Umbilical cord (tissue), 2 donors: ENCODE results near the gene EIF2B2. TPM values are rescaled to one million over a fixed set of nuclear protein-coding genes. Genes with fewer than 3 reads are reported as not detected.

Source experiments
- DNase-seq: peaks from one replicate; pipeline ENCODE4 v3.0.0-alpha.2; 2015; ENCODE audit warnings: low spot score
- total RNA-seq: library from RNA; depleted of rRNA; stranded (reverse); fragments of >200 nt; gene quantifications from one replicate; pipeline ENCODE4 v1.2.3, GENCODE V29; 2014; ENCODE audit warnings: low replicate concordance; ENCODE audit not compliant: insufficient read depth

The EIF2B2 gene
- total RNA-seq, 1 donor from 2014 or later = 30.1 TPM

DNA sequence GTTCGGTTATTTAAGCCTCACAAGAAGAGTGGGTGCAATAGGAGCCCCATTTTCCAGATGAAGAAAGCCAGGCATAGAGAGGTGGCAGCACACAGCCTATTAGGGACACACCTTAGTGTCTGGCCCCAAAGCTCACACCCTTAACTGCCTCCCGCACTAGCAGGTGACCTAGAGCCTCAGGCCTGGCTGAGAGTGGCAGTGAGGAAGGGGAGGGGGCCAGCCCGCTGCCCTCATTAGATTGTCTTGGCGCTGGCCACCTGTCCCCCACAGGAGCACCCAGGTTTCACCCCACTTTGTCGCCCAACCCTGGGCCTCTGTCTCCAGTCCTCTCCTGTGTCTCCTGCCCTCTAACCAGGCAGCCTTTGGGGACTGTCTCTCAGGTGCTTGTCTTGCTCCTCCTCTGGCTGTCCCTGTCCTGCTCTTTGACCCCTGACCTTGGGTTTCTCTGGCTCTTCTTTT is 28.8 kb upstream of the EIF2B2 start:
- DNase-seq = no peak

DNA sequence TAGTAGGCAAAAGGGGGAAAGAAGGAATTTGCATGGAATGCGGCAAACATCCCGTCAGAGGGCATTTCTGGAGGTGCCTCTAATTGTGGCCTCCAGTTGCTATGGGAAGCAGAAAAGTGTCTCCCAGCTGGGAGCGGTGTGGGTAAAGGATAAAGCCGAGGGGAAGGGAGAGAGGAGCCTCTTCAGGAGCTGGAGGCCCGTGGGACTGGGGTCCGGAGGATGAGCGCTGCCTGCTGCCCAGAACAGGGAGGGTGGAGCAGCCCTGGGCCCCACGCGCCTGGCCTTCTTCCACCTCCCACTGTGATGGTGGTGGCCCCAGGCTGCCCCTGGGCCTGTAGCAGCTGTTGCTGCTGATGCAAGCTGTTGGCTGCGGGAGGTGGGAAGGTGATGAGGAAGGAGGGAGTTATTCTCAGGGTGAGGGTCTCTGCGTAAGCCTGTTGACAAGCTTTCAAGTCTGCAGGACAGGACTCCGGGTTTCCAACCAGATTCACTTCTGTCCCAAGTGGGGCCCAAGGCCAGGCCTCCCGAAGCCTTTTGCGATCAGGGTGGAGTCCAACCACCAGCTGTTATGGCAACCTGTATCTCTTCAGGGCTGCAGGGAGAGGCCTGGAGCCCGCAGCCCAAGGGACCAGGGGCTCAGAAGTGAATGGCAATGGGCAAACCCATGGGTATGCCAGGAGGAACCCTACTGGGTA is 28.2 kb upstream of the EIF2B2 start:
- DNase-seq = peak; percentile 48

DNA sequence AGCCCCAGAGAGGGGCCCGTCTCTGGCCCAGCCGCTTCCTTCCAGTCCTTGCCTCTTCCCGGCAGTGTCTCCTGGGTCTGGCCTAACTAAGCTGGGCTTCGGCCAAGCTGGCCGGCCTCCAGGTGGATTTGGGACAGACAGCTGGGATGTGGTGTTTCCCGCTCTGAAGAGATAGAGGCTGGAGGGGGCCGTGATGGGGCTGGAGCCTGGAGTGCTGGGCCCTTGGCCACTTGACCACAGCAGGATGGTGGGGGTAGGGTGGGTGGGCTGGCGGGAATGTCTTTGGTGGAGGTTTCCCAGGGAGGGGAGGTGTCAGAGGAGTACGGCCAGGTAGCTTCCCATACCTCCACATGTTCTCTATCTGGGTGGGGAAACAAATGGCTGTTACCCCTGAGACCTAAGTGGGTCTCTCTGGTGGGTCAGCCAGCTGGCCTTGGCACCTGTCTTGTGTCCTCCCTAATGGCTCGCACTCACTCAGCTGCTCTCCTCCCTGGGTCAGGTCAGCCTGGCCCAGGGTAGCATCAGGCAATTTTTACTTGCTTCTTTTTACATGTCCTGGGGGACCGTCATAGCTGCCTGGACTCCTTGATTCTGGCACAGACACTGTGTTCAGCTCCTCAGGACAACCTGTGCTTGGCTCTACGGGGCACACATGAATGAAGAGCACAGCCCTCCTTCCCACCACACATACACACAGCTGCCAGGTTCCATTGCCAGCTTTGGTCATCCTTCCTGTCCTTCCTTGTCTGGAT is 27.5 kb upstream of the EIF2B2 start:
- DNase-seq = peak; percentile 57

DNA sequence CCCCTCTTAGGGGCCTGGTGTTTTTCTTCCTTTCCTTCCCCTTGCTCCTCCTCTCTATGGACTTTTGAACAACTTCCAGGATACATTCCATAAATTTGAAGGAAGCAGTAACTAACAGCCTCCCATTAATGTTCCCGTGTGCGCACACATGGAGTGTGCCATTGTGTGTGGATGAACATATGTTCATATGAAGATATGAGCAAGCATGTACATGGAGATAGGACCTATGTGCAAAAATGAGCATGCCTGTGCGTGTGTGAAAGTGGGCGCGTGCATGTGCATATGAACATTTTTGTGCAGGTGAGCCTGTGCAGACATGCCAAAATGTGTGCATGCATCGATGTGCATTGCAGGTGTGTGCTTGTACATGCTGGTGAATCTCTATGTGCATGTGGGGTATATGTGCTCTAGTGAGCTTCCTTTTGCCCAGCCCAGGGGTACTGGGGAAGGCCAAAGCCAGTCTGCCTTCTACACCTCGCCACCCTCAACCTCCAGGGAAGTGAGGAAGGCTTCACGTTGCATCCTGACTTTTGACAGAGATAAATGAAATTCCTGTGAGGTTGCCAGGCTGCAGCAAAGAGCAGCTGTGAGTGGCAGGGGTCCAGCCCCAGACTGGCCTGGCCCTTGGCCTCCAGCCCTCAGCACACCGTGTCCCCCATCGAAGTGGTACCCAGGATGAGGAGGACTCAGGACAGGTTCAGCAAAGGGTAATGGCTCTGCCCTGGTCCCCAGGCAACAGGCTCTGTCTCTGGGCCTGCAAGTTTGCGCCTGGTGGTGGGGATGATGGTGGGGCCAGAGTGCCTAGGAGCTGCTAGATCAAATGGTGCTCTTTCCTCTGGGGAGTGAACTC is 26.2 kb upstream of the EIF2B2 start:
- no peak for DNase-seq

DNA sequence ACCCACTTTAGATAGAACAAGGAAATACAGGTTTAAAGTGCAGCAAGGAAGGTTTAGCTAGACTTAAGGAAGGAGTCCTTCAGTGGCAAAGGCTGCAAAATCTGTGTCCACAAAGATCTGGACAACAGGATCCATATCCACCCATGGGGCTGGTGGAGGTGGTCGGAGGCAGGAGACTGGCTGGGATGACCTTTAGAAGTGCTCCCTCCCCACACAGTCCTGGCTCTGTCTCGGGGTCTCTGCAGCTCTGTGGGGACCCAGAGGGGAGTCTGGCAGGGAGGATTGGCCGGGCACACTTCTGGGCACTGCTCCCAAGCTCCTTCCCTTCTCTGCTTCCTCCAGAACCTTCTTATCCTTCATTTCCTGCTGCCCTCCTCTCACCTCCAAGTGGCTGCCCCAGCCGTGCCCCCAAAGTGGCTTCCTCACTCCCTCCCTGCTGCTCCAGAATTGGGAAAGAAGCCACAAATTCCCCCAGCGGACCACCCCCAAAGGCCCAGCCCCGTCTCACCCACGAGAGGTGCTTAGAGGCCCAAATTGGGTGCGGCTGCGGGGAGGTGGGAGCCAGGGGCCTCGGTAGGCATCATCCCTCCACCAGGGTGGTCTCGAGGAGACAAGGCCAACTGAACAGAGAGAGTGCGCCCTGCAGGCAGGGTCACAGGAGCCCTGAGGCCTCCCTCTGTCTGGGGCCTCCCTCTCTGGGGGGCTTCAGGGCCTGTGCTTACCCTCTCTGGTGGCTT is 25.4 kb upstream of the EIF2B2 start:
- no peak for DNase-seq

DNA sequence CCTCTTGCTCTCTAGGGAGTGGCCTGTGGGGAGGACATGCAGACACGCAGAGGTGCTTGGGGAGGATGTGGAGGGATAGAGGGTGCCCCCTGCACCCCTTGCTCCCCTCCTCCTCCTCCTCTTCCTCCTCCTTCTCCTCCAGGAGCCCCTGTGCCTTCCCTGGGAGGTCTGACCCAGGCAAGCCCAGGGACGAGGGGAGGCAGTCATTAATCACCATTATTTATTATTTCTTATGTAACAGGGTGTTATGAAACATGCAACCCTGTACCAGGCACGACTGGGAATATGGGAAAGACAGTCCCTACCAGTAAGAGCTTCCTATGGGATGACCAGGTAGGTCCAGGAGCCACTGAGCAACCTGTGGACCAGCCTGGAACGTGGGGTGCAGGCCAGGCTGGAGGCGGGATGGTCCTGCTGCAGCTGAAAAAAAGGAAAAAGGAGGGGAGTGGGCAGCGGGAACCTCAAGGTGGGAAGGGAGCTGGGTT is 24.8 kb upstream of the EIF2B2 start:
- no peak for DNase-seq

DNA sequence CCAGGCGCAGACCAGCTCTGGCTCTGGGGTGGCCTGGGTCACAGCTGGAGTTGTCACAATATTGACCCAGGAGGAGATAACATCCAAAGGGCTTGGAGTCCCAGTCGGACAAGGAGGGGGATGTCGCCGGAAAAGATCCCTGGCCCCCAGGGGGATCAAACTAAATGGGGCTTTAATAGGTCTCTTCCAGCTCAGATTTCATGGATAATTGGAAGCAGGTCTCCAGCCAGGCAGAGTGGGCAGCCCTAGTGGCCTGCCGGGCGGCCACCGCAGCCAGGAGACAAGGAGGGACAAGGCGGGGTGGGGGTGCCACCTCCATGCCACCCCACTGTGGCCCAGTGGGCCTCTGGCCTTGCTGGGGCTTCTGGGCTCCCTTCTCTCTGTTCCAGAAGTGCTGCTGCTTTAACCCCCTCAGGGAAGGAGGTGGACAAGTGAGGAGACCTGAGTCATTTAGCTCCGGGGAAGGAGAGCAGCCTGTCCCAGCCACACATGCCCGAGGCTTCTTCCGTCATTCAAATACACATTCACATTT is 24.2 kb upstream of the EIF2B2 start:
- no peak for DNase-seq

DNA sequence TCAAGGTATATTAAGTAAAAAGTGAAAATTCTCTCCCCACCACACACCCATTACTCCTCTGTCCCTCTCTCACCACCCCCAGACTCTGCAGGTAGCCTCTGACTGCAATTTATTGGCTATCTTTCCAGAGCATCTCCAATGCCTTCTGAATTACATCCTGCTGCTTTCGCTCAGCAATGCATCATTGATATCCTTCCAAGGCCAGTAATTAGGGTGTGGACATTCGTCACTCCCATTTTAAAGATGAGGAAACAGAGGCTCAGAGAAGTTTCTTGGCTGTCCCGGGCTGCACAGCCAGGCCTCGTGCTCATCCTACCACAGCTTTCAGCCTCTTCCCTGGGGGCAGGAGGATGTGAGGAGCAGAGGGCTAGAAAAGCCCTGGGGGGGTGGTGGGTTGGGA is 23.7 kb upstream of the EIF2B2 start:
- no peak for DNase-seq

DNA sequence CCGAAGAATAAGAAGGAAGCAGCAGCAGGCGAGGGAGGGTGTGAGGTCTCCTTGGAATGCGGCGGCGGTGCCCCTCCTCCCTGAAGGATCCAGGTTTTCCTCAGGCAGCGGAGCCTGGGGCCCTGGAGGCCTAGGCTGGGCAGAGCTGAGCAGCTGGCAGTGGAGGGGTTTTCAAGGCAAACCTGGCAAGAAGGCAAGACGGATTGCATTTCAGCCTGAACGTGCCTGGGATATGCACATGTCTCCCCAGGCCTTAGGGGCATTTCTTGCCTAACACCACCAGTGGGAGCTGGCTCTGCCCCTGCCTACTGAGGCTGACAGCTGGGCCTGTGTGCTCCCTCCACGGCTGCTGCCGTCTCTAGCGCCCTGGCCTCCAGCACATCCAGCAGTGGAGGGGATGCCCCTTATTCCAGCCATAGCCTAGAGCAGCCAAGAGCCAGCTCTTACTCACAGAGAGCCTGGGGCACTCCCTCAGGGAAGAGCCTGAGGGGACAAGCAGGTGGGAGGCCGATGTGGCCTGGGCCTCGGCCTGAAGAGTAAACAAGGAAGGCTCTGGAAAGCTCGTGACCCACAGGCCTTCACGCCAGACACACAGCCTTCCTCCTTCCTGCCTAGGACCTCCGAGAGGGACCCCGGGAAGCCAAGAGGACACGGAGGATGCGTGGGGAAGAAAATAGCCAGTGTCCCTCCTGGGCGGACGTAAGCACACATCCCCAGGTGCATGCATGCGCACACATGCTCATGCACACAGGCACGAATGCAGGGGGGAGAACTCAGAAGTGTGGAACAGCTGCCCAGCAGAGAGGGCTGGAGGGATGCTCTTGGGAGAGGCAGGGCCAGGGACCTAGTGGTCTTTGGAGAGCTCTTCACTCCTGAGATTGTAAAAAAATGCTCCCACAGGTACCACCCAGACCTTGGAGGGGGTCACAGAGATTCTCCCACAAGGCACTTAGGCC is 23.0 kb upstream of the EIF2B2 start:
- DNase-seq = peak; percentile 52

DNA sequence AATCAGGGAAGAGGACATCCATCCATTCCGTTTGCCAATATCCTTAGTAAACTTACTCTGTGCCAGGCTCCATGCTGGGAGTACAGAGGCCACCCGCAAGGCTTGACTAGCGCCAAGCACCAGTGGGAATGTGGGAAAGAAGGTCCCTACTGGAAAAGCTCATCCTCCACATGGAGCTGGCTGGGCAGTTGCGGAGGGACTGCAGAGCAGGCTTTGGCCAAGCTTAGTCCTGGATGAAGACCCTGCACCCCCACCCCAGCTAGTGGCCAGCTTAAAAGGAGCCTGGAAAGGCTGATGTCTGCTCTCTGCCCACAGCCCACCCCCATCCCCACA is 22.4 kb upstream of the EIF2B2 start:
- no peak for DNase-seq

DNA sequence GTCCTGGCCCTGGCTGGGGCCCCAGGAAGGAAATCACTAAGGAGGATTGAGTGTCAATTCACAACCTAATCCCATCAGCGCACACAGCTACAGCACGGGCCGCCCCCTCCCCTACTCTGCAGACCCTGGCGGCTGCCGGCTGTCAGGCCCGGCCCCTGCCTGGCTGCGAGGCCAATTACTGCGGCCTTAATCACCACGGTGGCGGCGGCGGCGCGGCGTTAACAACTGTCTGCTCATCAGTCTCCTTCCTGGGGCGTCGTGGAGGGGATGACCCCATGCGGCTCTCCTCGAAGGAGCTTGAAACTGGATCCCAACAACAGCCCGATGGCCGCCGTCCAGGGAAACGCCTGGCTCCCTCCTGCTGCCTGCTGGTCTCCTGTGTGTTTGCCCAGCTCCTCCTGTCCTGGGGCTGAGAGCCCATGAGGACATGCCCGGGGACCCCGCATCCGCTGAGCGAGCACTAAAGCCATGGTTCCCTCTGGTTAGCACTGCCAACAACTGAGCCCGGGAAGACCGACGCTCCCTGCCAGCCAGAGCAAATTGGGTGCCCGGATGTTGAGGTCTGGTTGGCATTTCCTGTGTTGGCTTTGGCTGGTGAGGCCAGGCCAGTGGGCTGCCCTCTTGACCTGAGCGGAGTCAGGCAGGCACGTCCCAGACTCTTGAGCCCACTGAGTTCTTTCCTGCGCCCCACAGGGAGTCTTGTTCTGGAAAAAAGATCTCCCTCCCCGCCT is 21.8 kb upstream of the EIF2B2 start:
- no peak for DNase-seq

DNA sequence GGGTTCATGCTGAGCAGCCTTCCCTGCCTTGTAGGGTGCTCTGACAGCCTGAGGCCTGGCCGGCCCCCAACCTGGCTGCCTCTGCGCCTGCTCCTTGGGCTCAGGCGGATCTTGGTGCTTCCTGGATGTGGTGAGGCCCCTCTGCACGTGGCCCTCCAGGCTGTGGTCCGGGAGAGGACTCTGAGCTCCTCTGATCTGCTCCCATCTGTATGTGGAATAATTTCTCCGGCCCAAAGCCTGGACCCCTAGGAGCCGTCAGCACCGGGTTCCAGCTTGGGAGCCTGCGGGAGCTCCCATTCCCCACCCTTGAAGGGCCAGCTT is 21.3 kb upstream of the EIF2B2 start:
- DNase-seq = no peak

DNA sequence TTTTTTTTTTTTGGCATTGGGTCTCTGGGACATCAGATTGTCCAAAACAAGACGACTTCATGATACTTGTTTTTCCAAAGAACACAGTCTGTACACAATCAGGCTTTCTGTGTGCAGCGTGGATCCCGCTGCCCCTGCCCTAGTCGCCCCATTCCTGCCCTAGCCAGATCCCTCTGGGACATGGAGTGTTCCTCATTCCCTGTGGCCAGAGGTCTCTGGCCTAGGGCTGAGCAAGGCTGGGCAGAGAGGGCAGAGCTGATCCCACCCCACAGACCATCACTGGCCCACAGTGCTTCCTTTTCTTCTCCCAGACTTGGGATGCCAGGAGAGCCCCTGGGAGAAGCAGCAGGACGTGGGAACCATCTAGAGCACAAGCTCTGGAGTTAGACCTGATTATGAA is 20.9 kb upstream of the EIF2B2 start:
- DNase-seq = no peak

DNA sequence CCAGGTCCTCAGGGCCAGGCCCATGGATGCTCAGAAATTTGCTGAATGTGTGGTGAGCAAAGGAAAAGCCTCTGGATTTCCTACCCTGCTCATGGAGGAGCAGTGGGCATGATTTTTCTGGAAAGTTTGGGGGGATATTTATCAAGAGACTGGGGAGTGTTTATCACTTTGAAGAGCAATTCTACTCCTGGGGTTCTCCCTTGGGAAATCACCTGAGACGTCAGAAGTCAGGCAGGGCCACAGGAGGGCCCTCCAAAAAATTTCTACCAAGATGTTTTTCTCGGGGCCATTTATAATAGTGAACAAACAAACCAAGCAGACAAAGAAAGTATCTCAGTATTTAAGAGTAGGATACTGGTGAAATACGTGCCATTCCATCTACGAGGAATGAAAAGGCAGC is 20.1 kb upstream of the EIF2B2 start:
- no peak for DNase-seq

DNA sequence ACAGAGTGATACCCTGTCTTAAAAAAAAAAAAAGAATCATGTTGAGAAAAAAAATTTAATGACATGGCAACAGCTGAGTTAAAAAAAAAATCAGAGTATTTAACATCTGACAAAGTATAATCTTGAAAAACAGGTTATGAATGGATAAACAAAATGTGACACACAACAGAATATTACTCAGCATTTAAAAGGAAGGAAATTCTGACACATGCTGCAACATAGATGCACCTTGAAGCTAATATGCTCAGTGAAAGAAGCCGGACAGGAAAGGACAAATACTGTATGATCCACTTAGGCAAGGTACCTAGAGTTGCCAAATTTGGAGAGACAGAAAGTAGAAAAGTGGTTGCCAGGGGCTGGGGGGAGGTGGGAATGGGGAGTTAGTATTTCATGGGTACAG is 19.4 kb upstream of the EIF2B2 start:
- DNase-seq = no peak

DNA sequence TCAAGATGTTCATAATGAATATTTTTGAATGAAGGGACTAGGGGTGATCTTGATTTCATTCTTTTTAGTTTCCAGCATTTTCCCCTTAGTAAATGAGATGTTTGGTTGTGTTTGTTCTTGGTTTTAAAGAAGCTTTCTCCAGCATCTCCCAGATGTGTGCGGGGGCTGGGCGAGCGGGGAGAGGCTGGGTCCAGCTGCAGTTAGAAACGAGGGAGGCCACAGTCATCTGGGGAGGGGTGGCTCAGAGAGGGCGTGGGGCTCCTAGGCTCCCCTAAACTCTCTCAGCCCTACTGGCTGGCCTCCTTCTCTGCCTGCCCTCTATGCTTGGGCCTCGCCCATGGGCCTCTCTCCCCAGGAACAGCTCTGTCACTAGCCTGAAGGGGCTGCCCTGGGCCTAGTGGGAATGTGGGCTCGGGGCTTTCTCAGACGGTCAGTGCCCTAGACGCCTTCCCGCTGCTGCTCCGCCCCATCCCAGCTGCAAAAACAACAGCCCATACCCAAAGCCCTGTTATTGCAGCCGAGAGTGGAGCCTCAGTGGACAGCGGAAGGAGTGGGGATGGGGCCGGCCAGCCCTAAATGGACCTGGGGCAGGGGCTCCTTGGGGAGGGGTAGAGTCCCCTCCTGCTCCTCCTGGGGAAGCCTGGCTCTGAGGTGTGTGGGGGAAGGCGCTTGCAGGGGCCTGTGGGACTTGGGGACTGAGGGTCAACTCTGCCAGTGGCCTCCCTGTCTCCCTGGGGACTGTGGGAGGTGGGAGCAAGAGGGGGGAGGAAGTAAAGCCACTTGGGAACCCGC is 18.3 kb upstream of the EIF2B2 start:
- no peak for DNase-seq

DNA sequence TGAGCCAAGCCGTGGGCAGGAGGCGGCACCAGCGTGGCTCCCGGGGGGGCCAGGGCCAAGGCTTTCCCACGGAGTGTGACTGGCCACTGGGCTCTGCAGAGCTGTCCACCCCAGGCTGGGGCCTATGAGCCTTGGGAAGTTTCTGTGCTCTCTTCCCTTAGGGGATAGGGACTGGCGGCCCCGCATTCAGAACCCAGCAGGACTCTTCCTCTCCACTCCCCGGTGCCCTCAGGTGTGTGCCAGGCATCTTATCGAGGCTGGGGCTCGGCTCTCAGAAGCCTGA is 17.8 kb upstream of the EIF2B2 start:
- no peak for DNase-seq

DNA sequence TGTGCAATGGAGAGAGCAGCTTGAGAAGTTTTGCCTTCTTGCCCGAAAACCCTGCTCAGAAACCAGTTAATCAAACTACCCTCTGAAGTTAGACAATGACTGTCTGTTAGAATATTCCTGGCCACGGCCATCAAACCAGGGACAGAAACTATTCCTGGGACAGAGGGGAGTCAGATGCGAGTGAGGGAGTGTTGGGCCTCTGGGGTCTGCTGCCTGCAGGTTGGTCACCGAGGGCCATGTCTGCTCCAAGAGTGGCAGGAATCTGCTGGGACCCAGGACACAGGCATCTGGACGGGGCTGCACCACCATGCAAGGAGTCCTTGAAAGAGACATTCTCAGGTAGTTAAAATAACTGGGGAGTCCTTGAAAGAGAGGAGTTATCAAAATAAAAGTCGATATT is 16.9 kb upstream of the EIF2B2 start:
- DNase-seq = no peak

DNA sequence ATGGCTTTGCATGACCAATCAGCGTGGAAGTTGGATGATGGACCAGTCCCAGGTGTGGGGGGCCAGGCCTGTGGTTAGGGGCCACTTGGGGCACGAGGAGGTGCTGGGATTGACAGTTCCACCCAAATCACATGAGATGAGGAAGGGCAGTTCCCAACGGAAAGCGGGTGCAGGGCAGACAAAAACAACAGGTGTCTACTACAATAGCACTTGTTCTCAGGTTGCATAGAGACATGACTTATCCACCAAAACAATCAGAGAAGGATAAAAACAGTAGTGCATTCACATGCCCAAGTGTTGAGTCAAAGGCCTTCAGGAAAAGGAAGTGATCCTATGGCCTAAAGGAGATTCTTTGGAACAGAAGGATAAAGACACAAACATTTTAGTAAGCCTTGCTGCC is 14.6 kb upstream of the EIF2B2 start:
- DNase-seq = no peak
